ENCODE results near the gene SMYD3. TPM values are rescaled to one million over a fixed set of nuclear protein-coding genes. Genes with fewer than 3 reads are reported as not detected.

SMYD3 gene
- total and polyA plus RNA-seq, 2 of the 13 experiments (the other 11 are each of a cell fraction or from before 2014, with no cell fraction given) = 27.7 to 35.8 TPM

DNA sequence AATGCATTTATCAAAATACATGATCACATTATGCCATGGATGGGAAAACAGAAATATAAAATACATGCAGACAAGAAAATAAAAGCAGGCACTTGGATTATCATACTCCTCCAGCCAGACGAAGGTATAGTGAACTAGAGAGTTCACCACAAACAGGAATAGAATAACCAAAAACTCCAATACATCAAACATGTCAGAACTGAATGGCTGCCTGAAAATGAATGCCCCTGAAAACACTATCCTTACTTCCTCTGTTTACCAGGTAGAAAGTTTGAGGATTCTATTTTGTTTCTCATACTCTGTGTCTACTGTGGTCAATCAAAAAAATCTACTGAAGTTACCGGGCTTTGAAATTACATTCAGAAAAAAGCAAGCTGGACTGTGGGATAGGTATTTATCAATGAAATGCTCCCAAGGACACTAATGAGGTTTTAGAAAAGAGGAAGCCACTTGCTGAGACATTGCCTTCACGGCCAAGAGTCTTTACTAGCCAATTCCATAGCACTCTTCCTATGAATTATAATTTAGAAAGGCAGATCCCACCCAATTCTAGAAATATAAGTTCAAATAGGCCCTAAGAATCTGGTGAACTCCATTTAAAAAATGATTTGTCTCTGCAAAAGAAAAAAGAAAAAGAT is 197.7 kb downstream of the SMYD3 start:
- H2AFZ ChIP-seq (ENCODE audit: low read length) = no peak overlapping the region
- POLR2A ChIA-PET = no interaction called here

More for the DNA sequence above, 197.7 kb downstream of the SMYD3 start:
- DNase-seq (ENCODE audit: low spot score) = no peak
- H4K20me1 ChIP-seq (ENCODE audit: insufficient read depth, low read length) = no peaks in the 10 kb centered on the region
- no TSS peak for BruUV-seq (replicated peaks)
- CTCF ChIA-PET (ENCODE audit: low intra/inter-chr PET ratio, low total read pairs) = no interaction called here
- no peak overlapping the region for H3K27ac ChIP-seq (ENCODE audit: extremely low read length, insufficient read depth, low read length)
- intact Hi-C loops (cut with micrococcal nuclease; ENCODE audit: unreplicated experiment) = no loop called here
- TF ChIP-seq U2AF2 (IDR thresholded peaks at IDR 0.05; ENCODE audit: low read depth, low read length) = no peak
- TF ChIP-seq MZF1 (CRISPR knock-in tag; IDR thresholded peaks at IDR 0.05; ENCODE audit: borderline replicate concordance) = no peak
- TF ChIP-seq SKIL (CRISPR knock-in tag; IDR thresholded peaks at IDR 0.05; ENCODE audit: borderline replicate concordance) = no peak
- TF ChIP-seq MATR3 (CRISPR knock-in tag; IDR thresholded peaks at IDR 0.05) = no peak
- no peak for TF ChIP-seq E2F1 (CRISPR knock-in tag; IDR thresholded peaks at IDR 0.05)
- TF ChIP-seq PRDM10 (CRISPR knock-in tag; IDR thresholded peaks at IDR 0.05; ENCODE audit: low read depth) = no peak
- TF ChIP-seq NPAS2 (CRISPR knock-in tag; IDR thresholded peaks at IDR 0.05; ENCODE audit: borderline replicate concordance) = no peak
- no peak for TF ChIP-seq GATAD2A (CRISPR knock-in tag; IDR thresholded peaks at IDR 0.05)
- no peak for TF ChIP-seq ZC3H13 (CRISPR knock-in tag; IDR thresholded peaks at IDR 0.05)
- no peak for TF ChIP-seq ZNF501 (CRISPR knock-in tag; IDR thresholded peaks at IDR 0.05)
- no peak for TF ChIP-seq NR3C1 (CRISPR knock-in tag; IDR thresholded peaks at IDR 0.05)
- no peak for FAIRE-seq
- H3K36me3 ChIP-seq (replicated peaks in 1 of 2; ENCODE audit: control insufficient read depth in 1 of 2, insufficient read depth in 2 of 2, low read length in 2 of 2) = no peaks in the 10 kb centered on the region
- ATAC-seq = no peak
- in situ Hi-C loops (cut with HindIII; ENCODE audit: extremely low pct_ligation_motif_present, low pct_unique_long_range_greater_than_20kb) = no loop called here
- H3K4me1 ChIP-seq (ENCODE audit: insufficient read depth, low read length) = no peaks in the 10 kb centered on the region
- no peak overlapping the region for H3K4me3 ChIP-seq (replicated peaks in 1 of 3; ENCODE audit: insufficient read depth in 1 of 3, low read depth in 2 of 3, low read length in 3 of 3)
- H3K27me3 ChIP-seq (ENCODE audit: control insufficient read depth in 1 of 2, insufficient read depth in 2 of 2, low read length in 2 of 2) = no peaks in the 10 kb centered on the region
- no peaks in the 10 kb centered on the region for H3K9me3 ChIP-seq (ENCODE audit: low read length)
- H3K9ac ChIP-seq (ENCODE audit: insufficient read depth, low read depth, low read length) = no peak overlapping the region
- H3K4me2 ChIP-seq (ENCODE audit: low read depth, low read length) = no peak overlapping the region
- H3K79me2 ChIP-seq (ENCODE audit: insufficient read depth, low read length) = no peaks in the 10 kb centered on the region
- 95% methylated on average over 3 of the region's 3 CpGs for WGBS (ENCODE audit: low lambda C conversion rate)
